ENCODE results near the gene SOCS3. TPM values are rescaled to one million over a fixed set of nuclear protein-coding genes. Genes with fewer than 3 reads are reported as not detected.

Gene SOCS3
- total RNA-seq, 1 donor from 2014 or later = 13.4 TPM

DNA sequence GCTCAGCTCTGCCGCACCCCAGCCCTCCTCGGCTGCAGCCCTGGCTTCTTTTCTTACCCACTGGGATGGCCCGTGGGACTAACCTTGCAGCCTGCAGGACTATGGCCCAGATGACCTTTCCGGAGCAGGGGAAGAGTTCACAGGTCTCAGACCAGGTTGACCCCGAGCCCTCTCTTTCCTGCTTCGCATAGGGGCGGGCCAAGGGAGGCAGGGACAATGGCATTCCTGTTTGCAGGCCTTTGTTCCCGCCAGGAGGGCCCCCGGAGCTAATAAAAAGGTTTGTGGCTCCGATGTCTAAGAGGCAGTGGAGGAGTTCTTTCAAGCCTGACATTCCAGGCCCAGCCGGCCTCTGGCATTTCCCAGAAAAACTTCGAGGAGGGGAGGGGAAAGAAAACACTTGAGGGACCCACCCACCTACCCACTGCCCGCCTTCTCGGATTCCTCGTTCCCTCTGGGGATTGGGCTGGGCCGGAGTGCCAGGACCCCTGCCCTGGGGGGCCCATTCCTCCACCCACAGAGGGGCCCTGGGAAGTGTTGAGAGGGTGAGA lies 5.8 kb upstream of the SOCS3 start:
- H3K27me3 ChIP-seq (ENCODE audit: insufficient read depth, low read length) = no peaks in the 10 kb centered on the region
- FAIRE-seq = no peak
- H3K9me3 ChIP-seq (ENCODE audit: insufficient read depth, low read depth, low read length) = no peaks in the 10 kb centered on the region
- no peaks in the 10 kb centered on the region for H3K79me2 ChIP-seq (ENCODE audit: insufficient read depth, low read length)
- no peaks in the 10 kb centered on the region for H3K9me3 Mint-ChIP-seq (ENCODE audit: unreplicated experiment)
- H3K4me3 ChIP-seq (ENCODE audit: insufficient read depth, low read depth, low read length) = no peak overlapping the region
- peaks cover 5% of the 10 kb centered on the region for H3K27me3 Mint-ChIP-seq (ENCODE audit: low read depth, unreplicated experiment)
- H3K4me3 Mint-ChIP-seq (ENCODE audit: unreplicated experiment) = no peak overlapping the region
- H4K20me1 ChIP-seq (ENCODE audit: insufficient read depth, low read length) = no peaks in the 10 kb centered on the region
- H3K27ac Mint-ChIP-seq (ENCODE audit: unreplicated experiment) = peak overlapping the region; percentile 47
- H3K4me2 ChIP-seq (ENCODE audit: low read length) = peak overlapping the region; percentile 37
- peak; percentile 59 for DNase-seq (ENCODE audit: low read depth)
- peak overlapping the region; percentile 12 for H2AFZ ChIP-seq (ENCODE audit: low read depth, low read length)
- H3K36me3 ChIP-seq (ENCODE audit: insufficient read depth, low read length) = no peaks in the 10 kb centered on the region
- TF ChIP-seq, protein P1, sequence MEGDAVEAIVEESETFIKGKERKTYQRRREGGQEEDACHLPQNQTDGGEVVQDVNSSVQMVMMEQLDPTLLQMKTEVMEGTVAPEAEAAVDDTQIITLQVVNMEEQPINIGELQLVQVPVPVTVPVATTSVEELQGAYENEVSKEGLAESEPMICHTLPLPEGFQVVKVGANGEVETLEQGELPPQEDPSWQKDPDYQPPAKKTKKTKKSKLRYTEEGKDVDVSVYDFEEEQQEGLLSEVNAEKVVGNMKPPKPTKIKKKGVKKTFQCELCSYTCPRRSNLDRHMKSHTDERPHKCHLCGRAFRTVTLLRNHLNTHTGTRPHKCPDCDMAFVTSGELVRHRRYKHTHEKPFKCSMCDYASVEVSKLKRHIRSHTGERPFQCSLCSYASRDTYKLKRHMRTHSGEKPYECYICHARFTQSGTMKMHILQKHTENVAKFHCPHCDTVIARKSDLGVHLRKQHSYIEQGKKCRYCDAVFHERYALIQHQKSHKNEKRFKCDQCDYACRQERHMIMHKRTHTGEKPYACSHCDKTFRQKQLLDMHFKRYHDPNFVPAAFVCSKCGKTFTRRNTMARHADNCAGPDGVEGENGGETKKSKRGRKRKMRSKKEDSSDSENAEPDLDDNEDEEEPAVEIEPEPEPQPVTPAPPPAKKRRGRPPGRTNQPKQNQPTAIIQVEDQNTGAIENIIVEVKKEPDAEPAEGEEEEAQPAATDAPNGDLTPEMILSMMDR (IDR thresholded peaks at IDR 0.05; ENCODE audit: insufficient read depth, low read depth, low read length) = no peak
- TF ChIP-seq EZH2 (IDR thresholded peaks at IDR 0.05; ENCODE audit: insufficient read depth, low read length) = no peak
- no peaks in the 10 kb centered on the region for H3K36me3 Mint-ChIP-seq (ENCODE audit: low read depth, unreplicated experiment)
- peak overlapping the region; percentile 30 for H3K27ac ChIP-seq (ENCODE audit: low read depth, low read length)
- H3K9ac ChIP-seq (ENCODE audit: low read length) = peak overlapping the region; percentile 47
- peaks cover 22% of the 10 kb centered on the region for H3K4me1 ChIP-seq (ENCODE audit: insufficient read depth, low read length)
- peaks cover 17% of the 10 kb centered on the region for H3K4me1 Mint-ChIP-seq (ENCODE audit: low read depth, unreplicated experiment)

DNA sequence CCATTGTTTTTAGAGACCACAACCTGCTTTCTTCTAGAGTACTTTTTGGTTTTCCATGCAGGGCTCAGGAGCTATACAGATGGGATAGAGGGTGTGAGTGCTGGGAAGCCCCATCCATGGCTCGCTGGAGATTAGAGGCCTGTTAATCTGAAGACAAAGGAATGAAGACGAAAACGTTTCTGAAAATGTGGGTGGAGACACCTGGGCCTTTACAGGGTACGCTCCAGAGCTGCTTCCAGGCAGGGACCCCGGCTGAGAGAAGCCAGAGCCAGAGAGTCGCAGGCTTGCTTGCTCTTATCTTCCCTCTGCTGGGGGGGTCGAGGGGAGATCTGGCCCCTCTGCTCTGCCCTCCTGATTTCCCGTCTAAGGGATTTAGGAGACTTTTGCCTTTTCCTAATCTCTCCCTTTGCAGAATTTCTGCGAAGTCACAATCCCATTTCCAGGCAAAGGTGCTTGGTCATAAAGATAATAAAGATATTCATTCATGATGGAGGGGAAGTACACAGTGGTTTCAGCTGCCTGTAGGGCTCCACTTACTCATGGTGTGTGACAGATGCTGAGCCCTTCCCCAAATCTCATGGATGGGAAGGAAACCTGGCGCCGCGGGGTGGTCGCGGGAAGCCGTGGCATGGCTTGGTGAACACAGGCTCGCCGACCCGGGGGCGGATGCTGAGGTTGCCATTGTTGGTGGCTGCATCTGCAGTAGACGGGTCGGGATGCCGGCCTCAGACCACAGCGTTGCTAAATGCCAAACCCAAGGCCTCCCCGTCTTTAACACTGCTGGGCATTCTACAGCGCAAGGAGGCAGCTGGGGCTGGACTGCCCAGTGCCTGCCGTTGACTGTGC lies 4.8 kb upstream of the SOCS3 start:
- H3K27ac ChIP-seq (ENCODE audit: low read depth, low read length) = peak overlapping the region; percentile 11
- H3K4me1 ChIP-seq (ENCODE audit: insufficient read depth, low read length) = peaks cover 25% of the 10 kb centered on the region
- no peak overlapping the region for H2AFZ ChIP-seq (ENCODE audit: low read depth, low read length)
- H3K36me3 ChIP-seq (ENCODE audit: insufficient read depth, low read length) = no peaks in the 10 kb centered on the region
- no peaks in the 10 kb centered on the region for H3K27me3 ChIP-seq (ENCODE audit: insufficient read depth, low read length)
- Mint-ChIP-seq H3K9me3 (ENCODE audit: unreplicated experiment) (no peaks in the 10 kb centered on the region), H3K36me3 (ENCODE audit: low read depth, unreplicated experiment) (no peaks in the 10 kb centered on the region), H3K4me1 (ENCODE audit: low read depth, unreplicated experiment) (peaks cover 17% of the 10 kb centered on the region), H3K27ac (ENCODE audit: unreplicated experiment) (peak overlapping the region; percentile 26), H3K4me3 (ENCODE audit: unreplicated experiment) (no peak overlapping the region), H3K27me3 (ENCODE audit: low read depth, unreplicated experiment) (peaks cover 5% of the 10 kb centered on the region)
- no peaks in the 10 kb centered on the region for H4K20me1 ChIP-seq (ENCODE audit: insufficient read depth, low read length)
- DNase-seq (ENCODE audit: low read depth) (no peak), FAIRE-seq (no peak)
- peak overlapping the region; percentile 19 for H3K9ac ChIP-seq (ENCODE audit: low read length)
- peak overlapping the region; percentile 37 for H3K4me2 ChIP-seq (ENCODE audit: low read length)
- H3K4me3 ChIP-seq (ENCODE audit: insufficient read depth, low read depth, low read length) = no peak overlapping the region
- TF ChIP-seq EZH2 (IDR thresholded peaks at IDR 0.05; ENCODE audit: insufficient read depth, low read length) = no peak
- TF ChIP-seq, protein P1 (IDR thresholded peaks at IDR 0.05; ENCODE audit: insufficient read depth, low read depth, low read length) = no peak
- no peaks in the 10 kb centered on the region for H3K9me3 ChIP-seq (ENCODE audit: insufficient read depth, low read depth, low read length)
- peaks cover under 1% of the 10 kb centered on the region for H3K79me2 ChIP-seq (ENCODE audit: insufficient read depth, low read length)

DNA sequence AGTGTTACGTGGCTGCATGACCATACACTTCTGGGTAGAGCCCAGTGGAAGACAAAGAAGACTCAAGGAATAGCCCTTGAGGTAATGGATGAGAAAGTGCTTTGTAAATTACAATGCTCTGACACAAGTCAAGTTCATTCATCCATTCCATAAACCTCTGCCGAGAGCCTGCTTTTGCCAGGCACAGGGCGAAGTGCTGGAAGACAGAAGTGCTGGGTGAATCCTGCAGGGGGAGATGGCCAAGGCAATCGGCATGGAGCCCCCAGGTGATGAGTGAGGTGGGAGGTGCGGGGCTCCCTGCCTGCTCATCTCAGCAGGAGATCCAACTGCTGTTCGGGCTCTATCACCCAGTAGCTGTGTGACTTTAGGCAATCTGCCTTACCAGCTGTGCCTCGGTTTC lies 2.8 kb upstream of the SOCS3 start:
- TF ChIP-seq EZH2 (IDR thresholded peaks at IDR 0.05; ENCODE audit: insufficient read depth, low read length) = no peak
- TF ChIP-seq, protein P1 (IDR thresholded peaks at IDR 0.05; ENCODE audit: insufficient read depth, low read depth, low read length) = peak; percentile 10
- Mint-ChIP-seq H3K27me3 (ENCODE audit: low read depth, unreplicated experiment) (peaks cover 5% of the 10 kb centered on the region), H3K4me3 (ENCODE audit: unreplicated experiment) (no peak overlapping the region), H3K27ac (ENCODE audit: unreplicated experiment) (no peak overlapping the region), H3K36me3 (ENCODE audit: low read depth, unreplicated experiment) (no peaks in the 10 kb centered on the region), H3K9me3 (ENCODE audit: unreplicated experiment) (no peaks in the 10 kb centered on the region), H3K4me1 (ENCODE audit: low read depth, unreplicated experiment) (peaks cover 17% of the 10 kb centered on the region)
- no peaks in the 10 kb centered on the region for H3K27me3 ChIP-seq (ENCODE audit: insufficient read depth, low read length)
- FAIRE-seq (no peak), DNase-seq (ENCODE audit: low read depth) (no peak)
- peaks cover 21% of the 10 kb centered on the region for H3K79me2 ChIP-seq (ENCODE audit: insufficient read depth, low read length)
- H3K9ac ChIP-seq (ENCODE audit: low read length) = no peak overlapping the region
- peaks cover 31% of the 10 kb centered on the region for H3K4me1 ChIP-seq (ENCODE audit: insufficient read depth, low read length)
- peaks cover 20% of the 10 kb centered on the region for H4K20me1 ChIP-seq (ENCODE audit: insufficient read depth, low read length)
- no peak overlapping the region for H3K27ac ChIP-seq (ENCODE audit: low read depth, low read length)
- H3K36me3 ChIP-seq (ENCODE audit: insufficient read depth, low read length) = peaks cover 1% of the 10 kb centered on the region
- no peak overlapping the region for H3K4me2 ChIP-seq (ENCODE audit: low read length)
- H3K4me3 ChIP-seq (ENCODE audit: insufficient read depth, low read depth, low read length) = no peak overlapping the region
- H2AFZ ChIP-seq (ENCODE audit: low read depth, low read length) = no peak overlapping the region
- H3K9me3 ChIP-seq (ENCODE audit: insufficient read depth, low read depth, low read length) = no peaks in the 10 kb centered on the region

All from astrocyte (in vitro differentiated cells and primary cell).